CD4-positive, alpha-beta T cell treated with Interleukin-10 for 1 hour (primary cell): ENCODE results near the gene SELENOT.
"Not testable (repeated sequence)": the region's sequence is repeated elsewhere in the genome, so short reads cannot be mapped to it uniquely, and the experiment has no call there.

Source experiments
- DNase-seq: peaks from one replicate; pipeline ENCODE4 v3.0.0-alpha.2; 2020

Gene SELENOT

GRCh38 chr3:150603153-150603979 is at the start of gene SELENOT:
Gene SELENOT (plus strand): TSS chr3:150603321. CDS start chr3:150603363, 42 bp downstream.
- peak; percentile 96 for DNase-seq

DNA sequence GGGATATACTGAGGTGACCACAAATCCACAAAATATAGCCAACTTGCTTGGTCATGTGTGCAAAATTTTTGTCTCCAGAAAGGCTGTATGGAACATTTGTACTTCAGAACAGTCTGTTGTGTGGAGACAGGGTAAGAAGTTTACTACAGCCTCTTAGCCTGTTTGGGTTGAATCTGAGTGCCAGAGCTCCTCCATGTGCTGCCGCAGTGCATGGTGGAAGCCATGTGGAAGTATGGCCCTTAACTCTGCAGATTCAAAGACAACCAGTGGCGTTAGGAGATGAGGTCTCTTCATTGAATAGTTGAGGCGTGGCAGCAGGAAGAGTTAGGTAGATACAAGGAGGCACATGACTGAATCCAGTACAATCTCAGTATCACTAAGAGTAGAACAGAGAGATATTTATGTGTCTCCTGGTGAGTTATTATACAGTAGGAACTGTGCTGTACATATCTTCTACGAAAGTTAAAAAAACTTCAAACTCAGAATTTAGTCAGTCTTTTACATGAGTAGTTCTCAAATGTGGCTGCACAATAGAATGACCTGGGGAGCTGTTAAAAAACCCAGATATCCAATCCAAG is 47.2 kb upstream of the SELENOT start:
- DNase-seq, result no peak

DNA sequence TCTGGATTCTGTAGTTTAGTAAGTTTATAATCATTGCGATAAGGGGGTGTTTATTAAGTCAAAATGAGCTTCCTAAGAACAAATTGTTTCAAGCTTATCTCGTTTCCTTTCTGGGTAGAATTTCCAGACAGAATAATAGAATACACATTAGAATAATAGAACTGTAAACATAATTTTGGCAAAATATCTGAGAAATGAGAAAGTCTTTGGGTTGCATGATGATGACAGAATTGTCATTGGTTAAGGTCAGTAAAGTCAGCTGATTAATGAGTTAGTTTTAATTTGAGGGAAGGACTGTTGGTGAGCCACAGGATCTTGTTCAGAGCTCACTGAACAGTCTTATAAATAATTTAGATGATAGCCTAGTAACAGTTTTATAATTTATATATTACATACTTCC is 46.3 kb upstream of the SELENOT start:
- DNase-seq, result no peak

DNA sequence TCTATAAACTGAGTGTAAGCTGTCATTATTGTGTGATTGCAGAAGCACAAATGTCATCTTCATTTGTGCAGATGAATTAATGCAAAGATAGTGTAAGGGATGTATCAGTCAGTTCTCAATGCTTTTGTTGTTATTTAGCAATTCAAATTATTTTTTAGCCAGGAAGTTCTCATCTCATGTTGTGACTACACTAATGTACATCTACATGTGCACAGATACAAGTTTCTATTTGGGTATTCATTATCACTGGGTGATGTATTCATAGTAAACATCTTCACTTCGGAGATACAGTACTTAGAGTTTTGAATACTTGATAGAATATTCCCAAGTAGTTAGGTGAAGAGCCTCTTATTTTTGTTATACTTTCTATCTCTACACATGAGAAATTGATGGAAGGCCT is 45.4 kb upstream of the SELENOT start:
- DNase-seq, result no peak

DNA sequence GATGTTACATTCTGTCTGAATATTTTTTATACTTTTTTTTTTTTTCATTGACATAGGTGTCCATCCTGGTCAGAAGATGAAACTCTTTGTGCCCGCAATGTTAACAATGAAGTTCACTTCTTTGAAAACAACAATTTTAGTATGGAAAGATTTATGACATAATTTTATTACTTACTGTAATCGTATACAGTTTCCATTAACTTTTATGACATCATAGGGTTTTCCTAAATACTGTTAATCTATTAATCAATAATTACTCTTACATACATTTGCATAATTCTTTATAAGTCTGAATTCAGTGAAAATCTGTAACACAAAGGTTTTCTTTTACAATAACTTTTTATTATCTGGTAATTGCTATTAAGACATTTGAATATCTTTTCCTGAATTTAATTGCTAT is 38.9 kb upstream of the SELENOT start:
- DNase-seq, result no peak

DNA sequence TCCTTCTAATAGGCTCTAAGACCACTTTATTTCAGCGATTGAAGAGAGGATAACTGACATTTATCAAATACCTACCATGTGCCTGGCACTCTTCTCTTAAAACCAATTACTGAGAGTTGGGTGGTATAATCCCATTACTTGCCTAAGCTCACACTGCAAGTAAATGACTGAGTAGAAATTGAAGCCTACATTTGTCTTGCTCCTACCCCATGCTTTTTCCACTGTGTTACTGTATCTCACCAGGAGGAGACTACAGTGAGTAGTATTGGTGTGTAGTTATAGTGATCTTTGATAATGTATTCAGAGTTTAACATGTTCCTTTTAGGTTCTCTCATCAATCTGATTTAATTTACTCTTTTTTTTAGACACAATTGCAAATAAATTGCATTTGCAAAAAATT is 35.8 kb upstream of the SELENOT start:
- no peak for DNase-seq

GRCh38 chr3:150577855-150578254 is 25.3 kb upstream of the SELENOT start:
- no peak for DNase-seq

DNA sequence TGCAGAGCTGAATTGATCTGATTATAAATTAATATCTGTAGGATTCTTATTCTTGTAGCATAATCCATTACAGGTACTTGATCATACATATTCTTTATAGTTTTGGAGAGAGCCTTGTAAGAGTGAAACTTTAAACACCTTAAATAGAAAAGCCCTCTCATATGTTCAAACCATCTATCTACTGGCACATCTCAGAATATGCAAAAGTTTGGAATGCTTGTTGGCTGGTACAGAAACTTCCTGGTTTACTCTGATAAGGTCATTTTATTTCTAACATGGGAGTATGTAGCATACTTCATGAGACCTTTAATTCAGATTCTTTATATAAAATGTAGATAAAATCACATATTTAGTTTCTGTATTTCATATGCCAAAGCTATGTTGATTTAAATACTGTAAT is 21.9 kb upstream of the SELENOT start:
- DNase-seq, result no peak

GRCh38 chr3:150582620-150583019 is 20.5 kb upstream of the SELENOT start:
- DNase-seq, result no peak

DNA sequence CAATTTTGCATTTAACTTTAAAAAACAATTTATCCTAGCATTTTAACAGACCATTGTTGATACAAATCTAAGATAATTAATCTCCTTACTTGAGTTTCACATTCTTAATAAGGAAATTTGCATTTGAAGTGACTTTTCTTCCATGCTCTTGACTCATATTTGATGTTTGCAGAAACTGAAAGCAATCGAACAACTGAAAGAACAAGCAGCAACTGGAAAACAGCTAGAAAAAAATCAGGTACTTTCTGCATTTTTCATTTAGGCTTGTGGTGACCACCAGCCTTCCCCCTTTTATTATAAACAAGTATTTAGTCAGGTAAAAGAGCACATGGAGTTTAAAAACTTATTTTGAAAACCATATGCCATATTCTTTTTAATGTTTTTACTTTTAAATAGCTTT is 20.1 kb upstream of the SELENOT start:
- DNase-seq, result no peak

DNA sequence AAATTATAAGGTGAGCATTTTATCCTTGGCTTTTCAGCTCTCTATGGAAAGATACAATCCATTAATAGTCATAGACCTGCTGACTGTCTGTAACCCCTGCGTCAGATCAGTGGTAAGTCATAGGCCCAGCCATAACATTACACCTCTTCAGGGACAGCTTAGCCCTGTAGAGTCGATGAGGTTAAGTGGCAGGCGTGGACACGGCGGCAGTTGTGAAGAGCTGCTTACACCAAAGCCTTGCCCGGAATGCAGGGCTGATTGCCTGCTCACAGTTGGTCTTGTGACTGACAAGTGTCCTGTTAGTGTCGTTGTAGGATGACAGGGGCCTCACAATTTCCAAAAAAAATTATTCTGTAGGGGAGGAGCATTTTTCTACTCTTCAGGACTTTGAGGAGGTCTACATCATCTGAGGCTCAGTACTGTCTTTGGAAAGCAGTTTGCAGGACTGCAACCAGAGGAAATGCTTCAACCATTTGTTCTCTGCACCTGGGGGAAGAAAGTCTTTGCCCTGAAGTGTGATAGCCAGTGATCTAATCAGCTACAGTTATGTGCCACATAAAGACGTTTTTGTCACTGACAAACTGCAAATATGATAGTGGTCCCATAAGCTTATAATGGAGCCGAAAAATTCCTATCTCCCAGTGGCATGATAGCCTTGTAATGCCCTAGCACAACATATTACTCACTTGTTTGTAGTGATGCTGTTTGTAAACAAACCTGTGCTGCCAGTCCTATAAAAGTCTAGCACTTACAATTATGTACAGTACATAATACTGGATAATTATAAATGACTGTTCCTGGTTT is 14.9 kb upstream of the SELENOT start:
- no peak for DNase-seq

DNA sequence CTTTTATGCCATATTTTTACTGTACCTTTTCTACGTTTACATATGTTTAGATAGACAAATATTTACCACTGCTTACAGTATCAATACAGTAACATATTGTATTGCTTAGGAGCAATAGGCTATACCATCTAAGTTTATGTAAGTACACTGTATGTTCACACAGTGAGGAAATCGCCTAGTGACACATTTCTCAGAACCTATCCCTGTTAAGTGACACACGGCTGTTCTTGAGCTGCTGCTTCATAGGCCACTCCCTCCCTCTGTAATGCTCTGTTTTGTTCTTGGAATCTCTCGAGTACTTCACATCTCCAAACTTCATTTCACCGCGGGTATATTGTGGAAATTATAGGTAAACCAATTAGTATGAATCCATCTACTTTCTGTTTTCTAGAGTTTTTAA is 13.4 kb upstream of the SELENOT start:
- no peak for DNase-seq

DNA sequence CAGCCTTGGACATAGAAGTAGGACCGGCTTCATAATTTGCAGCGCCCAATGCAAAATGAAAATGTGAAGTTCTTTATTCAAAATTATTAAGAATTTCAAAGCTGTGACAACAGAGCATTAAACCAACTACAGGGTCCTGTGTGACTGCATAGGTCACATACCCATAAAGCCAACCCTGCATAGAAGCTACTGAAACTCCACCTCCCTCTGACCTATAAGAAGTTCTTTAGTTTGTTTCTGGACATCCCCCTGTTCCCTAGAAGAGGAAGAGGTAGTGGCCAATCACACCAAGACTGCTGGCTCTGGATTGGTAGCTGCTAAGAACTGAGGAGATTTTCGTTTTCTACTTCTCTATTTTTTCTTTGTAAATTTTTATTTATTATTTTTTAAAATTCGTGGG is 9.0 kb upstream of the SELENOT start:
- DNase-seq, result no peak

DNA sequence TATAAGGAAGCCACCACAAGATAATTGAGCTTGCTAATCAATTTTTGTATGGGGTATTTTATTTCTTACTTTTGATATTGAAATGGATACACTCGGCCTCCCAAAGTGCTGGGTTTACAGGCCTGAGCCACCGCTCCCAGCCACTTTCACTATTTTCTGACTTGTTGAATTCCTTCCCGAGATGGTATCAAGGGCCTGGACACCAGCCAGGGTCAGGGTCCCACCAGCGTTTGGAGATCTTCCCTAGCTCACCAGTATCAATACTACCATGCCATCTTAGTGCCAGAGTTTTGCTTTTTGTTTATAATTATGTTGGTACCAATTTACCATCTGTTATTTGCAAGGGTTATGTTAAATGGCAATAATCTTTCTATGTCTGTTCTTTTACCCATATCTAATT is 5.5 kb upstream of the SELENOT start:
- no peak for DNase-seq

DNA sequence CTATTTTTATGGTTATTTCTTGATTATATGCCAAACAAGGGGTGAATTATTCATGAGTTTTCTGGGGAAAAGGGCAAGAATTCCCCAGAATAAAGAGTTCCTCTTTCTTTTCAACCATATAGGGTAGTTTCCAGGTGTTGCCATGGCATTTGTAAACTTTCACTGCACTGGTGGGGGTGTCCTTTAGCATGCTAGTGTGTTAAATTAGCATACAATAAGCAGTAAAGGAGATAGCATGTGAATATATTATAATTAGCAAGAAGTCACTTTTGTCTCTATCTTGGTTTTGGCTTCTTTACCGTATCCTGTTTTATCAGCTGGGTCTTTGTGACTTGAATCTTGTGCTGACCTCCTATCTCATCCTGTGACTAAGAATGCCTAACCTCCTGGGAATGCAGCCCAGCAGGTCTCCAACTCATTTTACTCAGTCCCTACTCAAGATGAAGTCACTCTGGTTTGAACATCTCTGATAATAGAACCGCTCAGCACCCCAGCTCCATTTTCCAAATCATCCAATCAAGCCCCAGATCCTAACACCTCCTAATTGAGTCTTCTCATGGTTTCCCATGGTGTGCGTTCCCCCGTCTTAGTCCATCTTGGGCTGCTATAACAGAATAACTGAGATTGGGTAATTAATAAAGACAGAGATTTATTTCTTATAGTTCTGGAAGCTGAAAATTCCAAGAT is 3.4 kb upstream of the SELENOT start:
- DNase-seq, result no peak

DNA sequence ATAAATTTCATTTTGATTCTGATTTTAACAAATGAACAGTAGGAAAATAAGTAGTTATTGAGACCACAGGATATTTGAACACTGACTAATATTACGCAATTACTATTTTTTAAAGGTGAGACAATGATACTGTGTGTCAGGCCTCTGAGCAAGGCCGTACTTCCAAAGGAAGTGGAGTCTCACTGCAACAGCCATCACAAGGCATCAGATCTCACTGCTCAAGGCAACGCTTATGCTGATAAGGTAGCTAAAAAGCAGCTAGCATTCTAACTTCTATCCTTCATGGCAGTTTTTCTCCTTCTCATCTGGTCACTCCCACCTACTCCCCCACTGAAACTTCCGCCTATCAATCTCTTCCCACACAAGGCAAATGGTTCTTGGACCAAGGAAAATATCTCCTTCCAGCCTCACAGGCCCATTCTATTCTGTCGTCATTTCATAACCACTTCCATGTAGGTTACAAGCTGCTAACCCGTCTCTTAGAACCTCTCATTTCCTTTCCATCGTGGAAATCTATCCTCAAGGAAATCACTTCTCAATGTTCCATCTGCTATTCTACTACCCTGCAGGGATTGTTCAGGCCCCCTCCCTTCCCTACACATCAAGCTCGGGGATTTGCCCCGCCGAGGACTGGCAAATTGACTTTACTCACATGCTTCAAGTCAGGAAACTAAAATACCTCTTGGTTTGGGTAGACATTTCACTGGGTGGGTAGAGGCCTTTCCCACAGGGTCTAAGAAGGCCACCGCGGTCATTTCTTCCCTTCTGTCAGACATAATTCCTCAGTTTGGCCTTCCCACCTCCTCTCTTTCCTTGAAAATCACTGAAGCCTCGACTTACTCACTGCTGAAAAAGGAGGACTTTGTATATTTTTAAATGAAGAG is 2.2 kb upstream of the SELENOT start:
- DNase-seq, result not testable (repeated sequence)

GRCh38 chr3:150602426-150603152 is 532 bp upstream of the SELENOT start:
- DNase-seq, result no peak

DNA sequence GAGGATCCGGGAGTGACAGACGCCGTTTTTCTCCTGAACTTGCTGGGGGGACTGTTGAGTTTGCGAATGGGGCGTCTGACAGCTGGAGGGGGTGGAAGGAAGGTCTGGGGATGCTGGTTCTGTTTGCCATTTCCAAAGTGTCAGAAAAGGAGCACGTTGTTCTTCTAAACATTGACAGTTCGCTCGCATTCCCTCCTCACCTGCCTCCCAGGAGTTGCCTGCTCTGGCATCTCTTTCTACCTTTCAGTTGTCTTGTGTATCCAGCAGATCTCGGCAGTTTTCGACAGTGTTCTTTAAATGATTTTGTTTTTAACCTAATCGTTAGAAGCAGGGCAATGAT is 829 bp downstream of the SELENOT start:
- DNase-seq, result no peak

DNA sequence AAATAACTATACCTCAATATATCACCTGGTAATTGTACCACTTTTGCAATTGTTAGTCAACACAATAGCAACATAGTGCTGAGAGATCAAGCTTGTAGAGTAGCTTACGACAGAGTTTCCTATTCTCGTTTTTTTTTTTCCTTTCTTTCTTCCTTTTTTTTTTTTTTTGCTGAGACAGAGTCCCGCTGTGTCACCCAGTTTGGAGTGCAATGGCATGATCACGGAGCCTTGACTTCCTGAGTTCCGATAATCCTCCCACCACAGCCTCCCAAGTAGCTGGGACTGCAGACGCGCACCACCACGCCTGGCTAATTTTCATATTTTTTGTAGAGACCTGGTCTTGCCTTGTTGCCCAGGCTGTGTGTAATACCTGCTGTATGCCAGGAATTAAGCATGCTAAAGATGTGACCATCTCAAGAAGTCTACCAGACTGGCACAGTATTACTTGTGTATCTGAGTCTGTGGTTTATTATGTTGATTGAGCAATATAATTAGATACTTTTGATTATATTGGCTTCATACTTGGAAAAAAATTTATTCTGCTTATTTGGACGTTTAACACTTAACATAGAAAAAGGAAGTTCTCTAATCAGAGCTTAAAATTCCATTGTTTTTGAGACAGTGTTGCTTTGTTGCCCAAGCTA is 3.0 kb downstream of the SELENOT start:
- no peak for DNase-seq

DNA sequence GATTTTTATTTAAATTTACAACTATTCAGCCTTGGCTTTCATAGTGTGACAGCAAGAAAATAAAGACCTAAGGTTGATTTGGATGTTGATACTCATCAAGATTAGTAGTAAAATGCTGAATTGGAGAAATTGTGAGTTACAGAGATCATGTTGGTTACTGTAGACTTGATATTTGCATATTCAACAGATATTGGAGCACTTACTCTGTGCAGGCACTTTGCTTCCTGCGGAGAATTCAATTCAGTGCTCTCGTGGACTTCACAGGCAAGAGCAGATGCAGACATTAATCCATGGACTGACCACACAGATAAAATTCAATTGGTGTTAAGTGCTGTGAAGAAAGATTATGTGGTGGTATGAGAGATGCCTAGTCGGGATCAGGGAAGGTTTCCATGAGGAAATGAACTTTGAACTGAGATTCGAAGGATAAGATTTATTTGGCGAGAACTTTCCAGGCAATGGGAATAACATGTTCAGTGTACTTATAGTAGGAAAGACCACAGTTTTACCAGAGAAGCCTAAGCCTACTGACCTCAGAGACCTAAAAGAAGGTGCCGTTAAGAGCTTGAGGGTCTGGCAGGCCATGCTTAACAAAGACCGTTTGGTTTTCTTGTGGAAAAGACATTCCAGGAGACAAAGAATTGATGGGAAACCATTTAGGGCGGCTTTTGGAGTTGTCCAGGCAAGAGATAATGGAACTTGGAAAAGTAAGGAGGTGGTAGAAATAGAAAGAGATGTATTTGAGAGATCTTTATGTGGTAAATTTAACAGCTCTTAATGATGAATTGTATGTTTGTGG is 4.3 kb downstream of the SELENOT start:
- no peak for DNase-seq
